Measurements from ENCODE around the gene RNF150. TPM values are rescaled to one million over a fixed set of nuclear protein-coding genes. Genes with fewer than 3 reads are reported as not detected.

The RNF150 gene
- polyA plus RNA-seq, 2 of the 4 experiments (the other 2 are of a cell fraction): 0.21 to 0.34 TPM

DNA sequence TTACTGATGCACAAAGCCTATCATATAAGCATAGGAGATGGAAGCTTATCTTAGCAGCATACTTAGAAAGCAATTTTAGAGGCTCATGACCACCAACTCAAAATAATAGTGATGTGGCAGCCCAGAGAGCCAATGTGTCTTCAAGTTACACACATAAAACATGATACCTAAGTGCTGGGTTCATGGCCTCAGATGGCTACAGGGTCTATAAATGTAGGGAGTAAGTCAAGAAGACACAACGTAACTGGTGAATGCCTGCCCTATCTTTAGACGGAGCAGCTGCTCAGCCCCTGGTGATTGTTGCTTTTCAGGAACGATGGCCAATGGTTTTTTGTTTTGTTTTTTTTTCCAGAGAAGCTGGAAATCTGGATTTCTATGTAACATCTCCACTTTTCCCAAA is 42.8 kb downstream of the RNF150 start:
- Histone ChIP-seq H3K4me1 (no peaks in the 10 kb centered on the region), H3K9me3 (no peaks in the 10 kb centered on the region), H3K4me2 (no peak overlapping the region), H3K27ac (no peak overlapping the region), H3K4me3 (no peak overlapping the region)
- FAIRE-seq: no peak
- 9% methylated on average over 3 of the region's 3 CpGs for WGBS (ENCODE audit: missing lambda C conversion rate)
- ChIA-PET POLR2A (no interaction called here), CTCF (no interaction called here)
- no peak for TF ChIP-seq HDAC2 (IDR thresholded peaks at IDR 0.05)
- ATAC-seq: no peak
- no peak for DNase-seq (ENCODE audit: low read depth in 1 of 2, low spot score in 1 of 2)

DNA sequence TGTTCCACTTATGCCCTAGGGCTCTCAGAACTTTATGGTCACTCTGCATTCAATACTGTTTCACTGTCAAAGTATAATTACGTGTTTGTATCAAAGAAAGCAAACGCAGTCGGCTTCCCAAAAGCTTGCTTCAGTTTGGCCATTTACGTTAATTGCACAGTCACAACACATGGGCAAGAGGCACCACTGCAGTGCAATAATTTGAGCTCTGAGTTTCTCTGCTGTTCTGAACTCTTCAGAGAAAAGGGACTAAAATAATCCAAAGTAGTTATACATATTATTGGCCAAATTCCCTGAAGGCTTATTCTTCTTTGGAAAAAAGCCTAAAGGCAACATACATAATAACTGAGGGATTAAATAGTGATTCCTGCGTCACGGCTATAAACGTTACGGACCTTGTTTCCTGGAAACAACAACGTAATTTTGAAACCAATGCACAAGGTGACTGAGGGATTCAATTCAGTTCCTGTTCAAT is 51.3 kb downstream of the RNF150 start:
- no peak overlapping the region for H3K4me3 ChIP-seq
- no peak for TF ChIP-seq CBX8 (IDR thresholded peaks at IDR 0.05)
- TF ChIP-seq, protein P1, sequence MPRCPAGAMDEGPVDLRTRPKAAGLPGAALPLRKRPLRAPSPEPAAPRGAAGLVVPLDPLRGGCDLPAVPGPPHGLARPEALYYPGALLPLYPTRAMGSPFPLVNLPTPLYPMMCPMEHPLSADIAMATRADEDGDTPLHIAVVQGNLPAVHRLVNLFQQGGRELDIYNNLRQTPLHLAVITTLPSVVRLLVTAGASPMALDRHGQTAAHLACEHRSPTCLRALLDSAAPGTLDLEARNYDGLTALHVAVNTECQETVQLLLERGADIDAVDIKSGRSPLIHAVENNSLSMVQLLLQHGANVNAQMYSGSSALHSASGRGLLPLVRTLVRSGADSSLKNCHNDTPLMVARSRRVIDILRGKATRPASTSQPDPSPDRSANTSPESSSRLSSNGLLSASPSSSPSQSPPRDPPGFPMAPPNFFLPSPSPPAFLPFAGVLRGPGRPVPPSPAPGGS (IDR thresholded peaks at IDR 0.05): no peak
- ChIA-PET POLR2A (no interaction called here), CTCF (no interaction called here)
- H3K27ac ChIP-seq: no peak overlapping the region
- DNase-seq (ENCODE audit: low read depth in 1 of 2, low spot score in 1 of 2): no peak
- no peaks in the 10 kb centered on the region for H3K9me3 ChIP-seq
- H3K4me1 ChIP-seq: no peaks in the 10 kb centered on the region
- no peak for ATAC-seq
- 73% methylated on average over 9 of the region's 9 CpGs for WGBS (ENCODE audit: missing lambda C conversion rate)
- no peak for FAIRE-seq
- no peak overlapping the region for H3K4me2 ChIP-seq

DNA sequence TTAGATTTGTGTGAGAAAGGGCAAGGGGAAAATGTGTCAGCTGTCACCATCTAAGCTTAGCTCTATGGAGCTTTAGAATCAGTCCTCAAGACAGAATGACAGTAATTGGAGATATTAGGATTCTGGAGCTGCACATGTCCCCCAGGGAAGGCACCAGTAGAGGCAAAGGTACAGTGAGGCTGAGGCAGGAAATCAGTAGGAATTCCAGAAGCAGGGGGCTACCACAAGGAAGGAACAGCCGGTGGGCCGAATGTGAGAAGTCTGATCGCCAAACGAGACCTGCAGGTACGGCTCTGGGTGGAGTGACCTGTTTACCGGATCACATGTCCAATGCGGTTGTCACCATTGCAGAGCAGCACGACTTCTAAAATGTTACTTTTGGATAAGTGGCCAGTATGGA is 52.6 kb downstream of the RNF150 start:
- Histone ChIP-seq H3K4me3 (no peak overlapping the region), H3K27ac (no peak overlapping the region), H3K9me3 (no peaks in the 10 kb centered on the region), H3K4me1 (no peaks in the 10 kb centered on the region), H3K4me2 (no peak overlapping the region)
- no peak for TF ChIP-seq POLR2AphosphoS2 (conservative IDR thresholded peaks at IDR 0.05; ENCODE audit: low read length)
- TF ChIP-seq FOSB (CRISPR knock-in tag; IDR thresholded peaks at IDR 0.05): no peak
- TF ChIP-seq, protein P2, sequence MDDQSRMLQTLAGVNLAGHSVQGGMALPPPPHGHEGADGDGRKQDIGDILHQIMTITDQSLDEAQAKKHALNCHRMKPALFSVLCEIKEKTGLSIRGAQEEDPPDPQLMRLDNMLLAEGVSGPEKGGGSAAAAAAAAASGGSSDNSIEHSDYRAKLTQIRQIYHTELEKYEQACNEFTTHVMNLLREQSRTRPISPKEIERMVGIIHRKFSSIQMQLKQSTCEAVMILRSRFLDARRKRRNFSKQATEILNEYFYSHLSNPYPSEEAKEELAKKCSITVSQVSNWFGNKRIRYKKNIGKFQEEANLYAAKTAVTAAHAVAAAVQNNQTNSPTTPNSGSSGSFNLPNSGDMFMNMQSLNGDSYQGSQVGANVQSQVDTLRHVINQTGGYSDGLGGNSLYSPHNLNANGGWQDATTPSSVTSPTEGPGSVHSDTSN (IDR thresholded peaks at IDR 0.05): no peak
- TF ChIP-seq KDM1A (IDR thresholded peaks at IDR 0.05; ENCODE audit: low read depth): no peak
- TF ChIP-seq, protein P3, sequence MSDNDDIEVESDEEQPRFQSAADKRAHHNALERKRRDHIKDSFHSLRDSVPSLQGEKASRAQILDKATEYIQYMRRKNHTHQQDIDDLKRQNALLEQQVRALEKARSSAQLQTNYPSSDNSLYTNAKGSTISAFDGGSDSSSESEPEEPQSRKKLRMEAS (IDR thresholded peaks at IDR 0.05): no peak
- no peak for TF ChIP-seq JUNB (IDR thresholded peaks at IDR 0.05)
- TF ChIP-seq FOSL2 (IDR thresholded peaks at IDR 0.05): no peak
- TF ChIP-seq FOSL2 (CRISPR knock-in tag; IDR thresholded peaks at IDR 0.05): no peak
- TF ChIP-seq HES2 (IDR thresholded peaks at IDR 0.05): no peak
- TF ChIP-seq BHLHE40 (IDR thresholded peaks at IDR 0.05; ENCODE audit: low read depth, low read length): no peak
- no peak for TF ChIP-seq ZSCAN20 (CRISPR knock-in tag; IDR thresholded peaks at IDR 0.05)
- CTCF ChIA-PET: interaction anchor here (0.6 kb wide), 1 partner anchor 225 kb away, joined by 3 read pairs; no protein-coding TSS in a partner anchor
- DNase-seq (ENCODE audit: low read depth in 1 of 2, low spot score in 1 of 2) (no peak), ATAC-seq (no peak), FAIRE-seq (no peak)
- 61% methylated on average over 8 of the region's 8 CpGs for WGBS (ENCODE audit: missing lambda C conversion rate)
- POLR2A ChIA-PET: no interaction called here

- no peak overlapping the region for H3K4me2 ChIP-seq
- no peaks in the 10 kb centered on the region for H3K4me1 ChIP-seq
- TF ChIP-seq HOXA7 (CRISPR knock-in tag; IDR thresholded peaks at IDR 0.05) (no peak), HES2 (IDR thresholded peaks at IDR 0.05) (no peak), PHF8 (IDR thresholded peaks at IDR 0.05; ENCODE audit: borderline replicate concordance, low read depth) (no peak), KDM1A (IDR thresholded peaks at IDR 0.05; ENCODE audit: low read depth) (no peak), E2F6 (IDR thresholded peaks at IDR 0.05; ENCODE audit: borderline replicate concordance, low read depth) (no peak), RAD21 (conservative IDR thresholded peaks at IDR 0.05 in 1 of 2, IDR thresholded peaks at IDR 0.05 in 1 of 2) (no peak), KDM5A (IDR thresholded peaks at IDR 0.05) (no peak), CHD2 (IDR thresholded peaks at IDR 0.05; ENCODE audit: low read length, partially characterized antibody) (no peak), FOSL2 (IDR thresholded peaks at IDR 0.05) (no peak), FOSL2 (CRISPR knock-in tag; IDR thresholded peaks at IDR 0.05) (no peak), RCOR1 (IDR thresholded peaks at IDR 0.05; ENCODE audit: low read depth, low read length) (no peak), SMC3 (IDR thresholded peaks at IDR 0.05) (no peak), CHD4 (IDR thresholded peaks at IDR 0.05; ENCODE audit: borderline replicate concordance) (no peak), CBX8 (IDR thresholded peaks at IDR 0.05) (no peak), CEBPB (IDR thresholded peaks at IDR 0.05) (no peak)
- TF ChIP-seq, protein P4, sequence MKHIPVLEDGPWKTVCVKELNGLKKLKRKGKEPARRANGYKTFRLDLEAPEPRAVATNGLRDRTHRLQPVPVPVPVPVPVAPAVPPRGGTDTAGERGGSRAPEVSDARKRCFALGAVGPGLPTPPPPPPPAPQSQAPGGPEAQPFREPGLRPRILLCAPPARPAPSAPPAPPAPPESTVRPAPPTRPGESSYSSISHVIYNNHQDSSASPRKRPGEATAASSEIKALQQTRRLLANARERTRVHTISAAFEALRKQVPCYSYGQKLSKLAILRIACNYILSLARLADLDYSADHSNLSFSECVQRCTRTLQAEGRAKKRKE (CRISPR knock-in tag; IDR thresholded peaks at IDR 0.05; ENCODE audit: low read depth): no peak
- TF ChIP-seq, protein P5, sequence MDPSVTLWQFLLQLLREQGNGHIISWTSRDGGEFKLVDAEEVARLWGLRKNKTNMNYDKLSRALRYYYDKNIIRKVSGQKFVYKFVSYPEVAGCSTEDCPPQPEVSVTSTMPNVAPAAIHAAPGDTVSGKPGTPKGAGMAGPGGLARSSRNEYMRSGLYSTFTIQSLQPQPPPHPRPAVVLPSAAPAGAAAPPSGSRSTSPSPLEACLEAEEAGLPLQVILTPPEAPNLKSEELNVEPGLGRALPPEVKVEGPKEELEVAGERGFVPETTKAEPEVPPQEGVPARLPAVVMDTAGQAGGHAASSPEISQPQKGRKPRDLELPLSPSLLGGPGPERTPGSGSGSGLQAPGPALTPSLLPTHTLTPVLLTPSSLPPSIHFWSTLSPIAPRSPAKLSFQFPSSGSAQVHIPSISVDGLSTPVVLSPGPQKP (IDR thresholded peaks at IDR 0.05; ENCODE audit: low read depth, low read length): no peak
- 29% methylated on average over 2 of the region's 3 CpGs for WGBS (ENCODE audit: missing lambda C conversion rate)
- ATAC-seq (no peak), DNase-seq (ENCODE audit: low read depth in 1 of 2, low spot score in 1 of 2) (no peak), FAIRE-seq (no peak)
- no peak overlapping the region for H3K4me3 ChIP-seq
- H3K9me3 ChIP-seq: no peaks in the 10 kb centered on the region
- H3K27ac ChIP-seq: no peak overlapping the region
- ChIA-PET CTCF (no interaction called here), POLR2A (no interaction called here)
These were observed 53.8 kb downstream of the RNF150 start for GRCh38 chr4:141079393-141079930.

Measured in A549 (cell line).